Neural cell (in vitro differentiated cells): ENCODE data around the gene LSAMP.

ENCODE experiments used
- CTCF ChIP-seq: fragments of 450-650 bp; IDR thresholded peaks from 2 replicates; pipeline ENCODE4 v1.5.1; 2014; ENCODE audit warnings: antibody characterized with exemption, mild to moderate bottlenecking, moderate library complexity; ENCODE audit not compliant: poor library complexity, severe bottlenecking
- EP300 ChIP-seq: fragments of 450-650 bp; conservative IDR thresholded peaks from 2 replicates; pipeline ENCODE4 v1.6.1; 2014; ENCODE audit warnings: antibody characterized with exemption, mild to moderate bottlenecking, moderate library complexity; ENCODE audit not compliant: poor library complexity, severe bottlenecking
- POLR2AphosphoS5 ChIP-seq: IDR thresholded peaks from 2 replicates; pipeline ENCODE4 v1.6.1; 2012
- TAF1 ChIP-seq: IDR thresholded peaks from 2 replicates; pipeline ENCODE4 v1.6.1; 2012; ENCODE audit warnings: low read depth

GRCh38 chr3:116166121-116166520, 279.2 kb downstream of the LSAMP start:
- TF ChIP-seq EP300: no peak
- TF ChIP-seq CTCF: no peak
- TF ChIP-seq TAF1: no peak
- no peak for TF ChIP-seq POLR2AphosphoS5
